H1 (cell line): ENCODE measurements around the gene ZNF575.
"Not testable (repeated sequence)": the region's sequence is repeated elsewhere in the genome, so short reads cannot be mapped to it uniquely, and the experiment has no call there.

Experiments
- CREB1 ChIP-seq: IDR thresholded peaks from 2 replicates; pipeline ENCODE4 v1.6.1; 2012; ENCODE audit warnings: inconsistent platforms
- GTF2F1 ChIP-seq: IDR thresholded peaks from 2 replicates; pipeline ENCODE4 v1.6.1; 2012; ENCODE audit warnings: low read depth, low read length, improper control_type of control experiment, borderline replicate concordance
- POLR2A ChIP-seq, 2 experiments: IDR thresholded peaks; 1 replicate in 1 of 2; 2 replicates in 1 of 2; pipeline ENCODE4 v1.6.1; 2011; ENCODE audit warnings: low read depth in 2 of 2, low read length in 2 of 2, mild to moderate bottlenecking in 2 of 2; ENCODE audit errors: control extremely low read depth in 1 of 2
- POLR2AphosphoS5 ChIP-seq: IDR thresholded peaks from 2 replicates; pipeline ENCODE4 v1.6.1; 2011; ENCODE audit warnings: low read depth, low read length
- RNF2 ChIP-seq: fragments of 200-900, 300-1000 bp; sonication (generic); IDR thresholded peaks from 2 replicates; pipeline ENCODE4 v1.7.1; 2016; ENCODE audit warnings: borderline replicate concordance, low read depth, mild to moderate bottlenecking, antibody characterized with exemption, low read length; ENCODE audit not compliant: poor library complexity, severe bottlenecking; ENCODE audit errors: missing control alignments
- TBP ChIP-seq: IDR thresholded peaks from 2 replicates; pipeline ENCODE4 v1.6.1; 2011; ENCODE audit warnings: low read depth, low read length, improper control_type of control experiment
- ZNF274 ChIP-seq: IDR thresholded peaks from 2 replicates; pipeline ENCODE4 v1.7.0; 2012; ENCODE audit warnings: low read length, borderline replicate concordance; ENCODE audit errors: extremely low read depth
- TF ChIP-seq, protein P1 (sequence below): IDR thresholded peaks from 2 replicates; pipeline ENCODE4 v1.6.1; 2012; ENCODE audit warnings: inconsistent platforms
- TF ChIP-seq, protein P2 (sequence below), 3 experiments: IDR thresholded peaks; 1 replicate in 2 of 3; 2 replicates in 1 of 3; pipeline versions ENCODE4 v1.5.1 to v1.6.1; 2011; ENCODE audit warnings: low read length in 3 of 3, mild to moderate bottlenecking in 3 of 3, inconsistent platforms in 2 of 3, low read depth in 1 of 3, moderate library complexity in 1 of 3; ENCODE audit not compliant: insufficient read depth in 1 of 3; ENCODE audit errors: control extremely low read depth in 1 of 3
- TF ChIP-seq, protein P3 (sequence below): IDR thresholded peaks from 2 replicates; pipeline ENCODE4 v1.6.1; 2011; ENCODE audit warnings: low read length, improper control_type of control experiment

DNA sequence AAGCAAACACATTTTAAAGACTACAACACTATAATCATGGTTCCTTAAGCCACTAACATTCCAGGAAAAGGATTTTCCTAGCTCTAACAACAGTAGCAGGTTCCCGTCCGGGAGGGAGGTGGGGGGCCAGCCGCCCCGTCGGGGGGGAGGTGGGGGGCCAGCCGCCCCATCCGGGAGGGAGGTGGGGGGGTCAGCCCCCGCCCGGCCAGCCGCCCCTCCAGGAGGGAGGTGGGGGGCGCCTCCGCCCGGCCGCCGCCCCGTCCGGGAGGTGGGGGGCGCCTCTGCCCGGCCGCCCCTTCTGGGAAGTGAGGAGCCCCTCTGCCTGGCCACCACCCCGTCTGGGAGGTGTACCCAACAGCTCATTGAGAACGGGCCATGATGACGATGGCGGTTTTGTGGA, 14.9 kb downstream of the ZNF575 start:
- TF ChIP-seq RNF2; ZNF274; POLR2AphosphoS5; CREB1; GTF2F1; TBP; POLR2A (IDR thresholded peaks at IDR 0.05; ENCODE audit: control extremely low read depth in 1 of 2, low read depth in 2 of 2, low read length in 2 of 2): not testable (repeated sequence)
- TF ChIP-seq, protein P1, sequence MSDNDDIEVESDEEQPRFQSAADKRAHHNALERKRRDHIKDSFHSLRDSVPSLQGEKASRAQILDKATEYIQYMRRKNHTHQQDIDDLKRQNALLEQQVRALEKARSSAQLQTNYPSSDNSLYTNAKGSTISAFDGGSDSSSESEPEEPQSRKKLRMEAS, result not testable (repeated sequence)
- TF ChIP-seq, protein P2, sequence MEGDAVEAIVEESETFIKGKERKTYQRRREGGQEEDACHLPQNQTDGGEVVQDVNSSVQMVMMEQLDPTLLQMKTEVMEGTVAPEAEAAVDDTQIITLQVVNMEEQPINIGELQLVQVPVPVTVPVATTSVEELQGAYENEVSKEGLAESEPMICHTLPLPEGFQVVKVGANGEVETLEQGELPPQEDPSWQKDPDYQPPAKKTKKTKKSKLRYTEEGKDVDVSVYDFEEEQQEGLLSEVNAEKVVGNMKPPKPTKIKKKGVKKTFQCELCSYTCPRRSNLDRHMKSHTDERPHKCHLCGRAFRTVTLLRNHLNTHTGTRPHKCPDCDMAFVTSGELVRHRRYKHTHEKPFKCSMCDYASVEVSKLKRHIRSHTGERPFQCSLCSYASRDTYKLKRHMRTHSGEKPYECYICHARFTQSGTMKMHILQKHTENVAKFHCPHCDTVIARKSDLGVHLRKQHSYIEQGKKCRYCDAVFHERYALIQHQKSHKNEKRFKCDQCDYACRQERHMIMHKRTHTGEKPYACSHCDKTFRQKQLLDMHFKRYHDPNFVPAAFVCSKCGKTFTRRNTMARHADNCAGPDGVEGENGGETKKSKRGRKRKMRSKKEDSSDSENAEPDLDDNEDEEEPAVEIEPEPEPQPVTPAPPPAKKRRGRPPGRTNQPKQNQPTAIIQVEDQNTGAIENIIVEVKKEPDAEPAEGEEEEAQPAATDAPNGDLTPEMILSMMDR (IDR thresholded peaks at IDR 0.05; ENCODE audit: control extremely low read depth in 1 of 3, insufficient read depth in 1 of 3, low read depth in 1 of 3, low read length in 3 of 3), result not testable (repeated sequence)
- TF ChIP-seq, protein P3, sequence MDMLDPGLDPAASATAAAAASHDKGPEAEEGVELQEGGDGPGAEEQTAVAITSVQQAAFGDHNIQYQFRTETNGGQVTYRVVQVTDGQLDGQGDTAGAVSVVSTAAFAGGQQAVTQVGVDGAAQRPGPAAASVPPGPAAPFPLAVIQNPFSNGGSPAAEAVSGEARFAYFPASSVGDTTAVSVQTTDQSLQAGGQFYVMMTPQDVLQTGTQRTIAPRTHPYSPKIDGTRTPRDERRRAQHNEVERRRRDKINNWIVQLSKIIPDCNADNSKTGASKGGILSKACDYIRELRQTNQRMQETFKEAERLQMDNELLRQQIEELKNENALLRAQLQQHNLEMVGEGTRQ, result not testable (repeated sequence)
